HEK293 (cell line): ENCODE results near the gene DIS3L.

Experiments used
- BCL11A ChIP-seq: fragments of 450-650 bp; formaldehyde crosslinking; IDR thresholded peaks from 2 replicates; pipeline ENCODE4 v1.5.1; 2016; ENCODE audit warnings: low read depth, missing biosample characterization, missing genetic modification characterization
- CTCF ChIP-seq: fragments of 450-650 bp; formaldehyde crosslinking; IDR thresholded peaks from 2 replicates; pipeline ENCODE4 v1.5.1; 2016; ENCODE audit warnings: missing biosample characterization, missing genetic modification characterization
- KLF10 ChIP-seq: fragments of 450-650 bp; IDR thresholded peaks from 2 replicates; pipeline ENCODE4 v1.5.1; 2018; ENCODE audit warnings: missing biosample characterization, mild to moderate bottlenecking, missing genetic modification characterization
- TCF7L2 ChIP-seq: IDR thresholded peaks from 2 replicates; pipeline ENCODE4 v1.6.1; 2011; ENCODE audit warnings: low read depth, mild to moderate bottlenecking, inconsistent platforms, low read length, moderate library complexity, borderline replicate concordance
- YY1 ChIP-seq: fragments of 450-650 bp; formaldehyde crosslinking; IDR thresholded peaks from 2 replicates; pipeline ENCODE4 v1.5.1; 2018; ENCODE audit warnings: missing biosample characterization, missing genetic modification characterization
- ZFHX2 ChIP-seq: fragments of 450-650 bp; formaldehyde crosslinking; conservative IDR thresholded peaks from 2 replicates; pipeline ENCODE4 v1.5.1; 2016; ENCODE audit warnings: missing biosample characterization, missing genetic modification characterization
- ZNF544 ChIP-seq: fragments of 450-650 bp; formaldehyde crosslinking; IDR thresholded peaks from 2 replicates; pipeline ENCODE4 v1.5.0; 2017; ENCODE audit warnings: missing biosample characterization, missing genetic modification characterization
- ZNF654 ChIP-seq: fragments of 450-650 bp; formaldehyde crosslinking; IDR thresholded peaks from 2 replicates; pipeline ENCODE4 v1.5.1; 2016; ENCODE audit warnings: low read depth, missing biosample characterization, missing genetic modification characterization
- TF ChIP-seq, protein P1 (sequence below): fragments of 450-650 bp; formaldehyde crosslinking; IDR thresholded peaks from 2 replicates; pipeline ENCODE4 v1.5.1; 2016; ENCODE audit warnings: missing biosample characterization, missing genetic modification characterization
- TF ChIP-seq, protein P2 (sequence below): fragments of 450-650 bp; IDR thresholded peaks from 2 replicates; pipeline ENCODE4 v1.5.1; 2018; ENCODE audit warnings: missing biosample characterization, missing genetic modification characterization

GRCh38 chr15:66278671-66279070, 14.7 kb upstream of the DIS3L start:
- TF ChIP-seq CTCF (no peak), ZFHX2 (tag by site-specific recombination) (no peak), KLF10 (no peak), TCF7L2 (no peak), BCL11A (tag by site-specific recombination) (no peak), YY1 (tag by site-specific recombination) (no peak), ZNF654 (tag by site-specific recombination) (no peak), ZNF544 (tag by site-specific recombination) (no peak)
- TF ChIP-seq, protein P1, sequence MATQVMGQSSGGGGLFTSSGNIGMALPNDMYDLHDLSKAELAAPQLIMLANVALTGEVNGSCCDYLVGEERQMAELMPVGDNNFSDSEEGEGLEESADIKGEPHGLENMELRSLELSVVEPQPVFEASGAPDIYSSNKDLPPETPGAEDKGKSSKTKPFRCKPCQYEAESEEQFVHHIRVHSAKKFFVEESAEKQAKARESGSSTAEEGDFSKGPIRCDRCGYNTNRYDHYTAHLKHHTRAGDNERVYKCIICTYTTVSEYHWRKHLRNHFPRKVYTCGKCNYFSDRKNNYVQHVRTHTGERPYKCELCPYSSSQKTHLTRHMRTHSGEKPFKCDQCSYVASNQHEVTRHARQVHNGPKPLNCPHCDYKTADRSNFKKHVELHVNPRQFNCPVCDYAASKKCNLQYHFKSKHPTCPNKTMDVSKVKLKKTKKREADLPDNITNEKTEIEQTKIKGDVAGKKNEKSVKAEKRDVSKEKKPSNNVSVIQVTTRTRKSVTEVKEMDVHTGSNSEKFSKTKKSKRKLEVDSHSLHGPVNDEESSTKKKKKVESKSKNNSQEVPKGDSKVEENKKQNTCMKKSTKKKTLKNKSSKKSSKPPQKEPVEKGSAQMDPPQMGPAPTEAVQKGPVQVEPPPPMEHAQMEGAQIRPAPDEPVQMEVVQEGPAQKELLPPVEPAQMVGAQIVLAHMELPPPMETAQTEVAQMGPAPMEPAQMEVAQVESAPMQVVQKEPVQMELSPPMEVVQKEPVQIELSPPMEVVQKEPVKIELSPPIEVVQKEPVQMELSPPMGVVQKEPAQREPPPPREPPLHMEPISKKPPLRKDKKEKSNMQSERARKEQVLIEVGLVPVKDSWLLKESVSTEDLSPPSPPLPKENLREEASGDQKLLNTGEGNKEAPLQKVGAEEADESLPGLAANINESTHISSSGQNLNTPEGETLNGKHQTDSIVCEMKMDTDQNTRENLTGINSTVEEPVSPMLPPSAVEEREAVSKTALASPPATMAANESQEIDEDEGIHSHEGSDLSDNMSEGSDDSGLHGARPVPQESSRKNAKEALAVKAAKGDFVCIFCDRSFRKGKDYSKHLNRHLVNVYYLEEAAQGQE (tag by site-specific recombination) = no peak
- TF ChIP-seq, protein P2, sequence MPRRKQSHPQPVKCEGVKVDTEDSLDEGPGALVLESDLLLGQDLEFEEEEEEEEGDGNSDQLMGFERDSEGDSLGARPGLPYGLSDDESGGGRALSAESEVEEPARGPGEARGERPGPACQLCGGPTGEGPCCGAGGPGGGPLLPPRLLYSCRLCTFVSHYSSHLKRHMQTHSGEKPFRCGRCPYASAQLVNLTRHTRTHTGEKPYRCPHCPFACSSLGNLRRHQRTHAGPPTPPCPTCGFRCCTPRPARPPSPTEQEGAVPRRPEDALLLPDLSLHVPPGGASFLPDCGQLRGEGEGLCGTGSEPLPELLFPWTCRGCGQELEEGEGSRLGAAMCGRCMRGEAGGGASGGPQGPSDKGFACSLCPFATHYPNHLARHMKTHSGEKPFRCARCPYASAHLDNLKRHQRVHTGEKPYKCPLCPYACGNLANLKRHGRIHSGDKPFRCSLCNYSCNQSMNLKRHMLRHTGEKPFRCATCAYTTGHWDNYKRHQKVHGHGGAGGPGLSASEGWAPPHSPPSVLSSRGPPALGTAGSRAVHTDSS = no peak
